NT2/D1 (cell line): Measurements from ENCODE around the gene HSPB8.

ENCODE experiments used
- DNase-seq: peaks from one replicate; pipeline ENCODE4 v3.0.0-alpha.2; 2011; ENCODE audit warnings: low read depth, low spot score
- H3K27me3 ChIP-seq: 2 replicates; pipeline ENCODE4 v1.6.0; 2011; ENCODE audit warnings: mild to moderate bottlenecking; ENCODE audit not compliant: insufficient read length, insufficient read depth
- H3K36me3 ChIP-seq: 2 replicates; pipeline ENCODE4 v1.6.1; 2011; ENCODE audit warnings: mild to moderate bottlenecking, low read length, mixed read lengths; ENCODE audit not compliant: insufficient read depth, insufficient read length
- H3K4me1 ChIP-seq: 2 replicates; pipeline ENCODE4 v1.5.1; 2011; ENCODE audit not compliant: insufficient read depth, insufficient read length
- H3K4me3 ChIP-seq: 2 replicates; pipeline ENCODE4 v1.5.1; 2011; ENCODE audit warnings: low read depth; ENCODE audit not compliant: insufficient read length
- H3K9ac ChIP-seq: 2 replicates; pipeline ENCODE4 v1.6.0; 2011; ENCODE audit warnings: low read depth; ENCODE audit not compliant: insufficient read length
- H3K9me3 ChIP-seq: 2 replicates; pipeline ENCODE4 v1.5.1; 2011; ENCODE audit warnings: mild to moderate bottlenecking, low read length; ENCODE audit not compliant: insufficient read depth
- SUZ12 ChIP-seq: IDR thresholded peaks from 2 replicates; pipeline ENCODE4 v1.6.1; 2011; ENCODE audit not compliant: insufficient read length, insufficient read depth; ENCODE audit errors: extremely low read depth
- YY1 ChIP-seq: IDR thresholded peaks from 2 replicates; pipeline ENCODE4 v1.6.1; 2011; ENCODE audit not compliant: insufficient read length, insufficient read depth
- ZNF274 ChIP-seq: IDR thresholded peaks from 2 replicates; pipeline ENCODE4 v1.6.1; 2011; ENCODE audit warnings: mild to moderate bottlenecking, low read depth, low read length

HSPB8 gene

GRCh38 chr12:119157528-119157927 is 21.2 kb upstream of the HSPB8 start:
- Histone ChIP-seq H3K9me3 (peaks cover 2% of the 10 kb centered on the region; the same call in 1 of the 2 replicates), H3K27me3 (no peaks in the 10 kb centered on the region), H3K36me3 (no peaks in the 10 kb centered on the region), H3K4me3 (no peak overlapping the region), H3K9ac (no peak overlapping the region), H3K4me1 (no peaks in the 10 kb centered on the region)
- TF ChIP-seq ZNF274 (no peak), SUZ12 (no peak), YY1 (no peak)
- DNase-seq, result no peak

DNA sequence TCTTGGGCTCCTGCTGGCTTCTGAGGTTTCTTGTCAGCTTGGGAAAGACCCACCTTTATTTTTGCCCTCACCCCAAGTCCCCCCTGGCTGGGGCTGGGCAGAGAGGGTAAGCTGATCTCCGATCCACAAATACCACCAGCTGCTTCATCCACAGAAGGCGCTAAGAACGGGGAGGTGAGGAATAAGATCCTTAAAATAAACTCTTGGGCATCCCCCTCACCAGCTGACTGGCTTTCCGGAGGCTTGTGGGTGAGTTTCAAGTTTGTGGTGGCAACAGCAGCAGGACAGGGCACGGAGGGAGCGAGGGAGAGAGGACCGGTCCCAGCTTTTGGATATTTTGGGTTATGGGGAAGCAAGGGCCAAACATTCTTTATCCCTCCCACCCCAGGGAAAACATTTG is 20.8 kb upstream of the HSPB8 start:
- Histone ChIP-seq H3K9ac (no peak overlapping the region), H3K36me3 (no peaks in the 10 kb centered on the region), H3K4me3 (no peak overlapping the region), H3K9me3 (no peaks in the 10 kb centered on the region), H3K4me1 (no peaks in the 10 kb centered on the region), H3K27me3 (no peaks in the 10 kb centered on the region)
- no peak for DNase-seq
- TF ChIP-seq ZNF274 (no peak), SUZ12 (no peak), YY1 (no peak)

DNA sequence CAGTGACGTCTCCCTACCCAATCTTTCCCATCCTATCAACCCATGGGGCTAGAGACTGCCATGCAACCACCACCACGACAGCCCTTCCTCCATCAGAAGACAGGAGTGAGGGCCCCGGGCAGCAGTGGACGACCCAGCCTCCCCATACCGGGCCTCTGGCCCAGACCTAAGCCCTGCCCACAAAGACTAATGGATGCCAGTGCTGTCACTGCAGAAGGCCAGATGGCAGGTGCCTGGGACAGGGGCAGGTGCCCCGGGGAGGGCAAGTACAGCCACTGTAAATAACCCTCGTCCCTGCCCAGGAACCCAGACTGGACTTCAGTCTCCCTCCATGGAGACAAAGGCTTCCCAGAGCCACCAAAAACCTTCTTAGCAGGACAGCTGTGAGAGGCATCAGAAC is 20.3 kb upstream of the HSPB8 start:
- TF ChIP-seq SUZ12 (no peak), ZNF274 (no peak), YY1 (no peak)
- Histone ChIP-seq H3K27me3 (no peaks in the 10 kb centered on the region), H3K9ac (no peak overlapping the region), H3K9me3 (no peaks in the 10 kb centered on the region), H3K4me1 (no peaks in the 10 kb centered on the region), H3K4me3 (no peak overlapping the region), H3K36me3 (no peaks in the 10 kb centered on the region)
- DNase-seq, result no peak

DNA sequence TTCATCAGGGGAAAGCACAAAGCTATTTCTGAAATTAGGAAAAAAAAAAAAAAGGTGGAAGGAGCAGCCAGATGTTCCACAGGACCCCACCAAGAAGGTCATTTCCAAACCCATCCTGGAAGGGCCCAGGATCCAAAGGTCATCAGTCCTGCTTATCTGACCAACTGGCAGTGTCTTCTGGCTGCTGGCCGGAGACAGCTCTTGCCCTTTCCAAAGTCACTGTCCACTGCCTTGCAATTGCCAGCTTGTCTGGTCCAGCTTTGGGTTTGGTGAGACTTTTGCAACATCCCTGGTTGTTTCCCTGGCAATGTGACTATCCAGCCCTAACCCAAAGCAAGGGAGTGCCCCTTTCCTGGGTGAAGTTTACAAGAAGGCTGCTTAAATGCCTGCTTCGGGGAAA is 18.9 kb upstream of the HSPB8 start:
- Histone ChIP-seq H3K27me3 (no peaks in the 10 kb centered on the region), H3K9me3 (no peaks in the 10 kb centered on the region), H3K36me3 (no peaks in the 10 kb centered on the region), H3K4me3 (no peak overlapping the region), H3K4me1 (no peaks in the 10 kb centered on the region), H3K9ac (no peak overlapping the region)
- TF ChIP-seq YY1, result no peak
- no peak for TF ChIP-seq ZNF274
- TF ChIP-seq SUZ12, result no peak
- no peak for DNase-seq

DNA sequence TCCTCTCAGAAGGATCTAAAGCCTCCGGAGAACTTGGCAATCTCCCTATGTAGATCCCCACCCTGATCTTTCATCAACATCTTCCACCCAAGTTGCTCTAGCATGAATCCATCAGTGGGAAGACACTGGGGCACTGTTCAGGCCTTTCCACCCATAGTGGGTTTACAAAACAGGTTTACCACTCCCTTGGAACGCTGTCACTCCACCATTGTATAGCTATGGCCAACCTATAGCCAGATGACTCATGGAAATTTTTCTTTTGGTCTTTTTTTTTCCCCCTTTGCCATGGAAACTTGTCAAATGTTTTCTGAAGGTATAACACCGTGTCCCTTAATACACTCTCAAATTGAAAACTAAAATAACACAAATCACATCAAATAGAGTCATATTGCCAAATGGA is 10.8 kb upstream of the HSPB8 start:
- Histone ChIP-seq H3K9me3 (no peaks in the 10 kb centered on the region), H3K27me3 (no peaks in the 10 kb centered on the region), H3K9ac (no peak overlapping the region), H3K4me3 (no peak overlapping the region), H3K4me1 (no peaks in the 10 kb centered on the region), H3K36me3 (no peaks in the 10 kb centered on the region)
- TF ChIP-seq YY1 (no peak), SUZ12 (no peak), ZNF274 (no peak)
- no peak for DNase-seq

DNA sequence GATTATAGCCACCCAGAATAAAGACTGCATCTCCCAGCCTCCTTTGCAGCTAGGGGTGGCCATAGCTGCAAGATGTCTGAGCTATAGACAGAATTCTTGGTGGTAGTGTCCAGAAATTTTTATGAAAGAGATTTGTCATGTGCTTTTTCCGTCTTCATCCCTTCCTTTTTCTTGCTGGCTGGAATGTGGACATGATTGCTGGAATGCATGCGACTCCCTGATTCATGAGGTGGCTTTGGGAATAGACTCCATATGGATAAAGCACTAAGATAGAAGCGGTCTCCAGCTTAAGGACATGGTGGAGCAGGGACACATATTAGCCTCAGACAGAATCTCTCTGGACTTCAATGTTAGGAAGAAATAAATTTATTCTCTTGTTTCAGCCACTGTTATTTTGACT is 10.0 kb upstream of the HSPB8 start:
- Histone ChIP-seq H3K9ac (no peak overlapping the region), H3K9me3 (no peaks in the 10 kb centered on the region), H3K27me3 (no peaks in the 10 kb centered on the region), H3K36me3 (no peaks in the 10 kb centered on the region), H3K4me3 (no peak overlapping the region), H3K4me1 (no peaks in the 10 kb centered on the region)
- TF ChIP-seq SUZ12, result no peak
- TF ChIP-seq YY1, result no peak
- TF ChIP-seq ZNF274, result no peak
- no peak for DNase-seq

DNA sequence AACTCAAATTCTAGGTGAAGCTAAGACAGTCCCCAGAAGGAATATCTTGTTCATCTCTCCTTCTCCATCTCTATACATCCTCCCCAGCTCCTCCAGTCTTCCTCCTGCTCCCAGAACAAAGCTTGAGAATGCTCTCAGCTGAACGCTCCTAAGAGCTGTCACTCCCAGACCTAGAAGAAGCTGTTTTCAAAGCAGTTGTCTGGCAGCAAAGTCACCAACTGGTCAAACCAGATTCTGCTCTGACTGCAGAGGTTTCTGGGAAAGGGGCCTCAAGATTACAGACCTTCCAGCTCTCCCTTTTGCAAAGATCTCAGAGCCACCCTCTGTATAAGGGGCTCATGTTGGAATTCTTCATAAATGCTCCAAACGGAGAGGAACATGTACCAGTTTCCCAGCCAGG is 9.6 kb upstream of the HSPB8 start:
- Histone ChIP-seq H3K27me3 (no peaks in the 10 kb centered on the region), H3K9ac (no peak overlapping the region), H3K9me3 (no peaks in the 10 kb centered on the region), H3K4me1 (no peaks in the 10 kb centered on the region), H3K4me3 (no peak overlapping the region), H3K36me3 (no peaks in the 10 kb centered on the region)
- DNase-seq, result no peak
- TF ChIP-seq ZNF274 (no peak), YY1 (no peak), SUZ12 (no peak)

DNA sequence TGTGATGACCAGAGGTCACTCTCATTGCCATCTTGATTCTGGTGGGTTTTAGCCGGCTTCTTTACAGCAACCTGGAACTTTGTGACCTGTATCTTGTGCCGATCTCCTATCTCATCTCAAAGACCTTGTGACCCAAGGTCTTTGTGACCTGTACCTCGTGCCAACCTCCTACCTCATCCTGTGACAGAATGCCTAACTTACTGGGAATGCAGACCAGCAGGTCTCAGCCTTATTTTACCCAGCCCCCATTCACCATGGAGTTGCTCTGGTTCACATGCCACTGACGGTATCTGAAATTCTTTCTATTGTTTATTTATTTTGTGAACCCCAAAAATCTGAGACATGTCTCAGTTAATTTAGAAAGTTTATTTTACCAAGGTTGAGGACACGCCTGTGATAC is 7.4 kb upstream of the HSPB8 start:
- no peak for DNase-seq
- no peaks in the 10 kb centered on the region for H3K27me3 ChIP-seq
- TF ChIP-seq YY1, result no peak
- no peak for TF ChIP-seq SUZ12
- no peak for TF ChIP-seq ZNF274

More for the DNA sequence above, 7.4 kb upstream of the HSPB8 start:
- no peak overlapping the region for H3K9ac ChIP-seq
- no peak overlapping the region for H3K4me3 ChIP-seq
- H3K36me3 ChIP-seq, result no peaks in the 10 kb centered on the region
- no peaks in the 10 kb centered on the region for H3K4me1 ChIP-seq
- no peaks in the 10 kb centered on the region for H3K9me3 ChIP-seq
